H1 (cell line): Measurements from ENCODE around the gene AURKAIP1. TPM values are rescaled to one million over a fixed set of nuclear protein-coding genes. Genes with fewer than 3 reads are reported as not detected.

ENCODE experiments used
- CTCF ChIA-PET: fragments of 300-600 bp; sonication (Branson Sonifier 250); formaldehyde crosslinking; loops from one replicate; lab custom pipeline; 2021; ENCODE audit not compliant: partially characterized antibody; lab: Charles Lee
- POLR2A ChIA-PET: fragments of 300-600 bp; sonication (Branson Sonifier 250); formaldehyde crosslinking; loops from one replicate; lab custom pipeline; 2021; ENCODE audit warnings: inconsistent platforms; ENCODE audit not compliant: partially characterized antibody; lab: Charles Lee
- DNase-seq, 2 experiments: peaks; one replicate each; pipeline versions ENCODE4 v3.0.0 to v3.0.0-alpha.2; 2010 to 2022; ENCODE audit warnings: low spot score in 2 of 2, low read depth in 1 of 2, mixed read lengths in 1 of 2
- FAIRE-seq: peaks from 2 replicates; lab custom pipeline; 2011; peaks lifted over from hg19 to GRCh38; lab: Jason Lieb, UNC
- H2AFZ ChIP-seq: 2 replicates; pipeline ENCODE4 v1.8.1; 2012; ENCODE audit warnings: low read length, inconsistent platforms
- H2AK5ac ChIP-seq: 2 replicates; pipeline ENCODE4 v1.6.1; 2013; ENCODE audit warnings: low read depth, low read length
- H2BK120ac ChIP-seq: replicated peaks from 2 replicates; pipeline ENCODE3; 2013; ENCODE audit warnings: low read depth, low read length, inconsistent platforms
- H2BK12ac ChIP-seq: 2 replicates; pipeline ENCODE4 v1.6.1; 2013; ENCODE audit warnings: low read depth, low read length
- H2BK15ac ChIP-seq: 2 replicates; pipeline ENCODE4 v1.6.1; 2013; ENCODE audit warnings: low read length
- H2BK20ac ChIP-seq: 2 replicates; pipeline ENCODE4 v1.6.1; 2013; ENCODE audit warnings: low read length
- H2BK5ac ChIP-seq: 2 replicates; pipeline ENCODE4 v1.6.1; 2013; ENCODE audit warnings: low read depth, low read length
- H3K14ac ChIP-seq: 2 replicates; pipeline ENCODE4 v1.6.1; 2013; ENCODE audit warnings: inconsistent platforms; ENCODE audit not compliant: insufficient read length
- H3K18ac ChIP-seq: 2 replicates; pipeline ENCODE4 v1.6.1; 2013; ENCODE audit warnings: low read length; ENCODE audit errors: extremely low read depth
- H3K23ac ChIP-seq: 2 replicates; pipeline ENCODE4 v1.6.1; 2013; ENCODE audit warnings: inconsistent platforms; ENCODE audit not compliant: insufficient read length
- H3K23me2 ChIP-seq: 2 replicates; pipeline ENCODE4 v1.6.1; 2013; ENCODE audit warnings: low read depth, low read length
- H3K27ac ChIP-seq: 2 replicates; pipeline ENCODE4 v1.6.1; 2011; ENCODE audit warnings: low read depth, low read length, inconsistent platforms
- H3K27me3 ChIP-seq, 4 experiments: replicated peaks in 1 of 4; 1 replicate in 1 of 4; 2 replicates in 3 of 4; pipeline versions ENCODE4 v1.6.1 to v1.8.1; 2011 to 2013; ENCODE audit warnings: low read length in 3 of 4, mild to moderate bottlenecking in 3 of 4, inconsistent platforms in 2 of 4, mixed read lengths in 2 of 4, moderate library complexity in 1 of 4; ENCODE audit not compliant: control insufficient read depth in 3 of 4, insufficient read depth in 3 of 4; ENCODE audit errors: extremely low read depth in 1 of 4
- H3K36me3 ChIP-seq, 4 experiments: 2 replicates each; pipeline versions ENCODE4 v1.6.1 to v1.8.1; 2011 to 2013; ENCODE audit warnings: mild to moderate bottlenecking in 4 of 4, low read length in 3 of 4, moderate library complexity in 2 of 4, control low read depth in 1 of 4, inconsistent platforms in 1 of 4; ENCODE audit not compliant: insufficient read depth in 4 of 4, control insufficient read depth in 2 of 4
- H3K4ac ChIP-seq: replicated peaks from 2 replicates; pipeline ENCODE3; 2013; ENCODE audit warnings: low read length, low read depth, mixed read lengths, inconsistent platforms; ENCODE audit not compliant: insufficient read length
- H3K4me1 ChIP-seq, 4 experiments: replicated peaks in 1 of 4; 1 replicate in 1 of 4; 2 replicates in 3 of 4; pipeline versions ENCODE4 v1.6.1 to v1.8.1; 2011 to 2013; ENCODE audit warnings: low read length in 3 of 4, inconsistent platforms in 2 of 4, mixed read lengths in 1 of 4; ENCODE audit not compliant: insufficient read depth in 4 of 4, control insufficient read depth in 3 of 4
- H3K4me2 ChIP-seq, 2 experiments: 2 replicates each; pipeline versions ENCODE4 v1.6.1 to v1.8.1; 2011 to 2013; ENCODE audit warnings: low read depth in 2 of 2, low read length in 2 of 2, control low read depth in 1 of 2, inconsistent platforms in 1 of 2, mild to moderate bottlenecking in 1 of 2; ENCODE audit not compliant: insufficient read depth in 1 of 2
- H3K4me3 ChIP-seq, 4 experiments: fragments of 200-600, 300-600 bp in 1 of 4; sonication (generic), shearing (Covaris generic), sonication (Bioruptor Twin) in 1 of 4; 2 replicates each; pipeline versions ENCODE4 v1.5.1 to v1.8.1; 2011 to 2016; ENCODE audit warnings: low read length in 4 of 4, low read depth in 3 of 4, control low read depth in 2 of 4, inconsistent platforms in 2 of 4, mild to moderate bottlenecking in 2 of 4, mixed read lengths in 1 of 4, moderate library complexity in 1 of 4; ENCODE audit not compliant: insufficient read depth in 2 of 4; ENCODE audit errors: extremely low read depth in 1 of 4
- H3K56ac ChIP-seq: replicated peaks from 2 replicates; pipeline ENCODE3; 2013; ENCODE audit warnings: low read depth, mild to moderate bottlenecking, mixed read lengths, low read length, inconsistent platforms; ENCODE audit not compliant: insufficient read length
- H3K79me1 ChIP-seq: 2 replicates; pipeline ENCODE4 v1.6.1; 2013; ENCODE audit warnings: low read depth, low read length, control low read depth
- H3K79me2 ChIP-seq, 2 experiments: 2 replicates each; pipeline versions ENCODE4 v1.6.1 to v1.8.1; 2012 to 2013; ENCODE audit warnings: low read length in 2 of 2, mild to moderate bottlenecking in 2 of 2, inconsistent platforms in 1 of 2; ENCODE audit not compliant: insufficient read depth in 2 of 2, control insufficient read depth in 1 of 2
- H3K9ac ChIP-seq, 4 experiments: replicated peaks in 1 of 4; 1 replicate in 1 of 4; 2 replicates in 3 of 4; pipeline versions ENCODE4 v1.6.1 to v1.8.1; 2011 to 2013; ENCODE audit warnings: low read depth in 3 of 4, low read length in 3 of 4, control low read depth in 2 of 4, mild to moderate bottlenecking in 2 of 4, moderate library complexity in 2 of 4, inconsistent platforms in 1 of 4; ENCODE audit errors: extremely low read depth in 1 of 4
- H3K9me3 ChIP-seq, 2 experiments: 2 replicates each; pipeline versions ENCODE4 v1.6.1 to v1.8.1; 2012 to 2013; ENCODE audit warnings: mild to moderate bottlenecking in 2 of 2, moderate library complexity in 2 of 2, control low read depth in 1 of 2, inconsistent platforms in 1 of 2, low read depth in 1 of 2, low read length in 1 of 2, mixed read lengths in 1 of 2; ENCODE audit not compliant: insufficient read depth in 2 of 2
- H4K20me1 ChIP-seq, 2 experiments: replicated peaks in 1 of 2; 2 replicates each; pipeline versions ENCODE3 to v1.8.1; 2011 to 2013; ENCODE audit warnings: inconsistent platforms in 2 of 2, low read length in 2 of 2, mild to moderate bottlenecking in 1 of 2; ENCODE audit not compliant: insufficient read depth in 2 of 2, control insufficient read depth in 1 of 2
- H4K5ac ChIP-seq: 2 replicates; pipeline ENCODE4 v1.6.1; 2013; ENCODE audit warnings: low read length, low read depth, mixed read lengths, inconsistent platforms; ENCODE audit not compliant: insufficient read length
- H4K8ac ChIP-seq: 2 replicates; pipeline ENCODE4 v1.8.0; 2013; ENCODE audit warnings: mild to moderate bottlenecking, moderate library complexity, low read length, inconsistent platforms; ENCODE audit not compliant: insufficient read depth; ENCODE audit errors: extremely low read depth
- H4K91ac ChIP-seq: replicated peaks from 2 replicates; pipeline ENCODE3; 2013; ENCODE audit warnings: low read length, mixed read lengths, inconsistent platforms; ENCODE audit not compliant: insufficient read length
- CHD2 ChIP-seq: IDR thresholded peaks from 2 replicates; pipeline ENCODE4 v1.6.1; 2012; ENCODE audit warnings: low read length, improper control_type of control experiment
- CREB1 ChIP-seq: IDR thresholded peaks from 2 replicates; pipeline ENCODE4 v1.6.1; 2012; ENCODE audit warnings: inconsistent platforms
- KDM1A ChIP-seq: fragments of 200-600, 300-600 bp; sonication (generic); IDR thresholded peaks from 2 replicates; pipeline ENCODE4 v1.7.1; 2016; ENCODE audit warnings: mild to moderate bottlenecking, low read length, borderline replicate concordance
- KDM5A ChIP-seq: fragments of 200-600 bp; IDR thresholded peaks from 2 replicates; pipeline ENCODE4 v1.7.1; 2012; ENCODE audit warnings: mild to moderate bottlenecking, low read length, inconsistent platforms, mixed read lengths
- RBBP5 ChIP-seq: IDR thresholded peaks from 2 replicates; pipeline ENCODE4 v1.7.1; 2012; ENCODE audit warnings: low read depth, mild to moderate bottlenecking, inconsistent platforms, low read length, moderate library complexity, borderline replicate concordance
- YY1 ChIP-seq: IDR thresholded peaks from 2 replicates; pipeline ENCODE4 v1.6.1; 2011; ENCODE audit warnings: low read depth, mild to moderate bottlenecking, low read length
- WGBS, 2 experiments: shearing (Covaris generic) in 1 of 2; methylation state at CpG; one replicate each; pipeline versions ENCODE4 v1.1.6 to v1.1.7; 2013 to 2015; ENCODE audit warnings: low lambda C conversion rate in 2 of 2, mixed read lengths in 2 of 2, inconsistent platforms in 1 of 2, low coverage in 1 of 2, missing lambda C conversion rate in 1 of 2; ENCODE audit not compliant: insufficient replicate concordance in 2 of 2, insufficient coverage in 1 of 2, insufficient read length in 1 of 2; ENCODE audit errors: extremely low coverage in 1 of 2, missing lambda C conversion rate in 1 of 2; 5-methylcytosine and 5-hydroxymethylcytosine counted together
- polyA plus RNA-seq, 7 experiments: library from polyadenylated mRNA; depleted of rRNA in 3 of 7; stranded (reverse) in 5 of 7; unstranded in 2 of 7; fragments of >200 nt in 5 of 7; fragments of 200-250 nt in 2 of 7; gene quantifications; 1 replicate in 5 of 7; 2 replicates in 1 of 7; 4 replicates in 1 of 7; pipeline versions ENCODE4 v1.2.1 to v1.2.3, GENCODE V29; 2011 to 2013; ENCODE audit warnings: missing spikeins in 2 of 7, mixed read lengths in 2 of 7
- total RNA-seq: library from RNA; stranded (reverse); fragmentation: NEBNext Ultra II Directional; extraction: Animal tissue kit (Norgen Biotek cat#: 25700); gene quantifications from 2 replicates; pipeline ENCODE4 v1.2.1, GENCODE V29; 2021

The AURKAIP1 gene
- total and polyA plus RNA-seq, 2 of the 8 experiments (the other 6 are each of a cell fraction or from before 2014, with no cell fraction given): 87.8 to 194 TPM

- no peak overlapping the region for H3K14ac ChIP-seq
- H3K27me3 ChIP-seq: no peaks in the 10 kb centered on the region; a peak in 4 of 7 replicates
- H2AK5ac ChIP-seq: no peak overlapping the region
- no peak for FAIRE-seq
- H3K27ac ChIP-seq: no peak overlapping the region
- H2BK5ac ChIP-seq: no peak overlapping the region
- no peak overlapping the region for H4K5ac ChIP-seq
- H3K79me1 ChIP-seq: no peaks in the 10 kb centered on the region
- H3K4me1 ChIP-seq: peaks cover 0 to 9% (median 3%) of the 10 kb centered on the region in 4 experiments; a peak in 4 of 7 replicates
- WGBS, 2 experiments: 80% methylated on average over 14 of the region's 14 CpGs; no CpG with 5 or more reads in 1 of the 2 experiments
- no peak overlapping the region for H2BK20ac ChIP-seq
- no peak overlapping the region for H2BK120ac ChIP-seq
- H3K9me3 ChIP-seq: peaks cover 12 to 18% of the 10 kb centered on the region in 2 experiments; a peak in 3 of 4 replicates
- no peak overlapping the region for H3K9ac ChIP-seq
- peaks cover 17% of the 10 kb centered on the region for H3K23me2 ChIP-seq
- ChIA-PET POLR2A (interaction anchor here (2.2 kb wide), 1 partner anchor 30 kb away, joined by 4 read pairs; no protein-coding TSS in a partner anchor), CTCF (interaction anchor here (0.7 kb wide), 1 partner anchor 25 kb away, joined by 3 read pairs; no protein-coding TSS in a partner anchor)
- no peak overlapping the region for H3K23ac ChIP-seq
- H4K8ac ChIP-seq: no peak overlapping the region
- DNase-seq: no peak
- no peak overlapping the region for H2BK12ac ChIP-seq
- no peak overlapping the region for H2AFZ ChIP-seq
- no peak overlapping the region for H4K91ac ChIP-seq
- H3K4me2 ChIP-seq: no peak overlapping the region
- H3K4me3 ChIP-seq: no peak overlapping the region
- no peak overlapping the region for H3K56ac ChIP-seq
- no peaks in the 10 kb centered on the region for H3K79me2 ChIP-seq
- peaks cover 0 to 9% of the 10 kb centered on the region in 2 experiments for H4K20me1 ChIP-seq
- H2BK15ac ChIP-seq: no peak overlapping the region
- no peak overlapping the region for H3K18ac ChIP-seq
- H3K36me3 ChIP-seq: no peaks in the 10 kb centered on the region; a peak in 1 of 8 replicates
- H3K4ac ChIP-seq: no peak overlapping the region
- TF ChIP-seq RBBP5: no peak
- TF ChIP-seq YY1: no peak
- no peak for TF ChIP-seq KDM1A
- TF ChIP-seq CREB1: no peak
- TF ChIP-seq KDM5A: no peak
- no peak for TF ChIP-seq CHD2
These were observed 10.7 kb downstream of the AURKAIP1 start for GRCh38 chr1:1364266-1364665.
